ENCODE measurements around the gene ANO4.
"Not testable (repeated sequence)": the region's sequence is repeated elsewhere in the genome, so short reads cannot be mapped to it uniquely, and the experiment has no call there.

ANO4 gene

GRCh38 chr12:100954118-100954517 lies 159.5 kb downstream of the ANO4 start:
- no peak for DNase-seq

DNA sequence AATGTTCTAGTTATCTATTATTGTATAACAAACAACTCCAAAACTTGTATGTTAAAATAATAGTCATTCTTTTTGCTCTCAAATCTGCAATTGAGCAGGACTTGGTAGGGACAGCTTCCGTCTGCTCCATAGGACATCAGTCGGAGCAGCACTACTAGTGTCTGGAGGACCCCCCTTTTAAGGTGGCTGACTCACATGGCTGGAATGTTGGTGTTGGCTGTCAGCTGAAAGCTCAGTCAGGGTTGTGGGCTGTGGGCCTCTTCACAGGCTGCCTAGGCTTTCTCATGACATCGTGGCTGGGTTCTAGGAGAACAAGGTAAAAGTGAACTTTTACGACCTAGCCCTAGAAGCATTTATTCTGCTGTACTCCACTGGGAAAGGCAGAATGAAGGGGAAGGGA lies 160.6 kb downstream of the ANO4 start:
- no peak for DNase-seq

DNA sequence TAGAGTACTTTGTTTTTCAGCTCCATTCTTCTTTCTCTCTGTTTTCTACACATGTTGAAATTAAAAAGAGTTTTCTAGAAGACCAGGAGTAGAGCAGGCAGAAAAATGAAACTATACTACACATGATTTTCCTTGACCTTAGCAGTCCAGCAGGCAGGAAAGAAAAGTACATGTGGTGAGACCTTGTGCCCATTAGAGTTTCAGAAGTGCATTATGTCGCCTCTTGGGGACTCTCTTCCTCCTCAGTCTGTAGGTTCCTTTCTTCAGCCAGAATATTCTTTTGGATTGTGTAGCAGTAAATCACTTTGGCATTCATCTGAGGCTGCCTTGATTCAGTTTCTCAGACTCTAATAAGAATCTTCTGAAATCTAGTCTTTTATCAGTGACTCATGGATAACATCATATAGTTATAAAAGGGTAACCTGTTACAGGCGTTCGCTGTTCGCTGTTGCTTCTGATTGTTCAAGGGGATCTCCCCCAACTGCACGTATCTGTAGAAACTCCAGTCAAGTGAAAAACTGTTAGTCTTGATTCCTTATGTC lies 161.8 kb downstream of the ANO4 start:
- DNase-seq: no peak

GRCh38 chr12:100959481-100959880 lies 164.9 kb downstream of the ANO4 start:
- no peak for DNase-seq

DNA sequence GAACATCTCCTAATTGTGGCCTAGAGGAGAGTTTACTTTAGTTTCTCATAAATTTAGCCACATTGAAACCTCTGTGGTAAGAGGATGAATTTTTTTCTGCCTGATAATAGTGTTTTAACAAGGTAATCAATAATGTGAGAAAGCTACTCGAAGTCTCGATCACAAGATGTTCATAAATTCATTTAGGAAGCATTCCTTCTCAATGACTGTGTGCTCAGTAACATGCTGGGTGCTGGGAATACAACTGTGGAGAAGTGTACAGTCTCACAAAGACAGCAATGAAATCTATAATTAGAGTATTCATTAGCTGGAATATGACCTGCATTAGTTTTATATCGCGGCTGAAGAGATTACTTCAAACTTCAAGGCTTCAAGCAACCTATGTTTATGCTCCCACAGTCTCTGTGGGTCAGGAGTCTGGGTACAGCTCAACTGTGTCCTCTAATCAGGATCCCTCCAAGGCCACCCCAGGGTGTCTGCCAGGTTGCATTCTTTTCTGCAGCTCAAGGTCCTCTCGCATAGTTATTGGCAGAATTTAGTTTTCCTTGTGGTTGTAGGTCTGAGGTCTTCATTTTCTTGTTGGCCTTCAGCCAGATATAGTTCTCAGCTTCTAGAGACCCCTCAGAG lies 167.6 kb downstream of the ANO4 start:
- no peak for DNase-seq

GRCh38 chr12:100963381-100963780 lies 168.8 kb downstream of the ANO4 start:
- DNase-seq: no peak

DNA sequence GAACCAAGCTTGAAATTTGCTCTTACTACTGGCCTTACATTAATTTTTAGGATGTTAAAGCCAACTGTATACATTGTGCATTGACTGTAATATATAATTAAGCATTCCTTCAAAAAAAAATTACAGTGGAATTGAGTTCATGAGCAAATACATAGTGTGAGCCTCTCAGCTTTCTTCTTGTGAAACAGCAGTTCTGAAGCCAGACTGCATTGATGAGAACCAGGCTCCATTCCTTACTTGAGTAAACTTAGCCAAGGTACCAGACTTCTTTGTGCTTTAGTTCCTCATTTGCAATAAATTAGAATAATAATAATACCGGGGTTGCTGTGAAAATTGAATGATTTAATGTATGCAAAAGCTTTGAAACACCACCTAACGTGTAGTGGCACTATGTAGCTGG lies 169.5 kb downstream of the ANO4 start:
- no peak for DNase-seq

DNA sequence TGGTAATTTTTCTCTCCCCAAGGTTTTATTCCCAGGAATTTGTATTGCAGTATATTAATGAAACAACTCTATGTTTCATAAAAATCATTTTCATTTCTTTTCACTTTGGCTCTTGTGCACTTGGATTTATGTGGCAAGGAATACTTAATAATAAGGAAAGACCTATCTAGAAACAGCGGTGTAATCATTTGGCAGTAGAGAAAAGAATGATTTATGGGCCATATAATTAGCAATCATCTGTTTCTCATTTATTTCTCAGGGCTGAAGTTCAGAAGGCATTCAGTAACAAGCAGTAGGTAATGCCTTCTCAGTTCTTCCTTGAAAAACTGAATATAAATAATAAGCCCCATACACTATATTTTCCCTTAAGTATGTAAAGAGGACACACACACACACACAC lies 172.6 kb downstream of the ANO4 start:
- no peak for DNase-seq

DNA sequence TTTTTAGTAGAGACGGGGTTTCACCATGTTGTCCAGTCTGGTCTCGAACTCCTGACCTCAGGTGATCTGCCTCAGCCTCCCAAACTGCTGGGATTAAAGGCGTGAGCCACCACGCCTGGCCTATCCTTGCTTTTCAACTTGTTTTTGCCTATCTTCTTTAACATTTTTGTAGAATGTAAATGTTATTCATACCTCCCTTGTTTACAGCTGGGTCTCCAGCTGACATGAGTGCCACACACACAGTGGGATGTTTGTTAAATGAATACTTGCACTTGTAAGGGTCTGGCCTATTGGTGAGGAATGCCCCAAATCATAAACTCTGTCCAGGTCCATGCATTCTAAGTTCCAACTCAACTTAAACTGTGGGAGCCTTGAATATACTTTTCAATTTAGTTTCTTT lies 176.3 kb downstream of the ANO4 start:
- DNase-seq: no peak

GRCh38 chr12:100972121-100972520 lies 177.5 kb downstream of the ANO4 start:
- no peak for DNase-seq

DNA sequence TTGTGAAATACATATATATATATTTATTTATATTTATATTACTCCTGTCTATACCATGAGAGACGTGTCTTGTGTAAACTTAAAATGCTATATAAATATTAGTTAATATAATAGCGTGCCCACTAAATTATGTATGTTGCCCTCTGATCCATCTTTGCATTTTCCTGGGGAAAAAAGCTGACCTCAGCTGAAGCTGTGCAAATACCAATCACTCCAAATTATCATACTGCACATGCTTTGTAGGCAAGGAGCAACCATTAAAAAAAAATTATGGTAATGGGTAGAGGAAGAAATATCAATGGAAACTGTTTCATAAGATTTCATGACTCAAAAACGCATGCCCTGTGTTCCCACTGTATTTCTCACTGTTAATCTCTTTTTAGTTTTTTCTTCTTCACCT lies 179.8 kb downstream of the ANO4 start:
- no peak for DNase-seq

DNA sequence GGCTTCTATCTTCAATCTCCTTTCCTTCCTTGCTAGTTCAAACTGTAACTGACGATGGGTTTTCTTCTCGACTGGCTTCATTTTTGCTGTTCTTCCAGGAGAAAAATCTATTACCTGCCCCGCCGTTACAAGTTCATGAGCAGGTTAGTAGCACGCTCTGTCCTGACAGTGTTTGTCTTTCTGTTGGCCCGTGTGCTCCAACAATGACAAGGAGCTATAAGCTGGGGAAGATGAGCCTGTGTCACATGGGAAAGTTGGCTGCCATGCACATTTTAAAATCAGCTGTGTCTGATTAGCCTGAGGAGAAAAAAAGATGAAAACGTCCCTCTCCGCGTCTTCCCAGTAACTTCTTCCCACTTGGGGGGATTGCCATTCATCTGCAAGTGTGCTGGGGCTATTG lies 180.2 kb downstream of the ANO4 start:
- DNase-seq: no peak

DNA sequence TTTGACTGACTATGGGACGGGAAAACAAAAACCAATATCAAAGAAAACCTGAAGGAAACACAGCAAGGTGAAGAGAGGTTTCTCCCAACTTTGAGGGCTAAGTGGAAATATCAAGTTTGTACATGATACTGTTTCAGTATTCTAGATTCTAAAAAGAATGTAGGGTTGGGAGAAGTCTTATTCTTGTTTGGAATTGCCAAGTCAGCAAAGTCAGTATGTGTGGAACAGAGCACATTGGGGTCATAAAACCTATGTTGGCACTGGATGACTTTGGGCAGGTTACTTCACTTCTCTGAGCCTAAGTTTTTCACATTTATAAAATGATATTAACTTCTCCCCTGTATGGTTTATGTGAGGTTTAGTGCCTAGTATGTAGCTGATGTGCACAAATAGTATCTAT lies 182.2 kb downstream of the ANO4 start:
- no peak for DNase-seq

DNA sequence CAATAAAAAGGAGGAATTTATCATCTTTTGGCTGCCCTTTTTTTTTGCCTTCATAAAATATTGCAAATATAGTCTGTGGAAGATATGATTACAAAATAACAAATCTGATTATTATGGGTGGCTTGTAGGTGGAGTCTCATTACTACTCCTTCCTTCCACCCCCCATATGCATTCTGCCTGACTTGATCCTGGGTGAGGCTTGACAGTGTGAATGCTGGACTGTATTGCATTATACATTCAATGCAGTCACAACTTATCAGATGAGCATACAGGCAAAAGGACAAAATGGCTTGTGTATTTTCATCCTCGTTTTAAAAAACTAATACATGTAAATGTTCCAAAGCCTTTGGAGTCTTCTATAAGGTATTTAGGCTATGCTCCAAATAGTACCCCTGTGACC lies 186.3 kb downstream of the ANO4 start:
- no peak for DNase-seq

- no peak for DNase-seq
Measured at GRCh38 chr12:100982511-100983183, 188.1 kb downstream of the ANO4 start.

- DNase-seq: no peak
Measured at GRCh38 chr12:100984796-100985195, 190.2 kb downstream of the ANO4 start.

- DNase-seq: no peak
Measured at GRCh38 chr12:100986595-100987547, 192.3 kb downstream of the ANO4 start.

DNA sequence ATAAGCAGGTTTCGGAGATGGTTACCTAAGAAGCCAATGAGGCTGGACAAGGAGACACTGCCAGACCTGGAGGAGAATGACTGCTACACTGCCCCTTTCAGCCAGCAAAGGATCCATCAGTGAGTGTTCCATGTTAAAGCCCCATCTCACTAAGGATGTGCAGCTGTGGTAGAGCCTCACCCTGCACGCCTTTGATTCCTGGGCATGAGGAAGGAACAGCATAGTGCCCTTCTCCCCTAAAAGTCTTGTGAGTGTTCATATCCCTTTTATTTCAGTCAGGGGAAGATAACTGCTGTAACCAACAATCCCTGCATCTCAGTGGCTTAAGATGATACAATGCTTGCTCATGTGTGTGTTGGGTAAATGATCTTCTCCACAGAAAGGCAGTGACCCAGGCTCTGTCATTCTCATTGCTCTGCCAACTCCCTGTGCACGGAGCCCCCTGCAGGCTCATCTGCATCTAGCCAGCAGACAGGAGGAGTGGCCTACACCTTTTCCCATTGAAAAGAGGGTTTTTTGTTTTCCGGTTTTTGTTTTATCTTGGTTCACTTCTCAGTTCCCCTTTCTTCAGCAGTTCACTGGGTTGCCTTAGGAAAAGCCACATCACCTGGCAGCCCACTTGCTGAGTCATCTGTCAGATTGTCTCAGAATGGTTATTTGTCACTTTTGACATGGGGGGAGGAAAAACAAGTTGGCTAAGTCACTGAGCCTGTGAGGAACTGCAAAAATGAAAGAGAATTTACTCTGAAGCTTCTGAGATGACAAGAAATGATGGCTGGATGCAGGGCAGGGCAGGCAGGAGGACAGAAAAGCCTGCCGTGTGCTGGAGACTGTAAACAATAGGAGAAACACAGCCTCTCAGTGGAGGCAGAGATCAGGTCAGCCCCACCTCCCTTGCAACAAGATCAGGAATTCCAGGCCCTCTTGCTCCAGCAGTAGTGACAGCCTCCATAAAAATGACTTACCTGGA lies 193.3 kb downstream of the ANO4 start:
- DNase-seq: no peak

DNA sequence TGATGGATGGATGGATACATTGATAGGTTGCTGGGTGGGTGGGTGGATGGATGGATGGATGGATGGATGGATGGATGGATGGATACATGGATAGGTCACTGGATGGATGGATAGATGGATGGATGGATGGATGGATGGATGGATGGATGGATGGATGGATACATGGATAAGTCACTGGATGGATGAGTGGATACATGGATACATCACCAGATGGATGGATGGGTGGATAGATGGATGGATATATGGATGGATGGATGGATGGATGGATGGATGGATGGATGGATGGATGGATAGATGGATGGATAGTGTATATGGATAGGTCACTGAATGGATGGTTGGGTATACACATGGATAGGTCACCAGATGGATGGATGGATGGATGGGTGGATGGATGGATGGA lies 194.9 kb downstream of the ANO4 start:
- DNase-seq: not testable (repeated sequence)

DNA sequence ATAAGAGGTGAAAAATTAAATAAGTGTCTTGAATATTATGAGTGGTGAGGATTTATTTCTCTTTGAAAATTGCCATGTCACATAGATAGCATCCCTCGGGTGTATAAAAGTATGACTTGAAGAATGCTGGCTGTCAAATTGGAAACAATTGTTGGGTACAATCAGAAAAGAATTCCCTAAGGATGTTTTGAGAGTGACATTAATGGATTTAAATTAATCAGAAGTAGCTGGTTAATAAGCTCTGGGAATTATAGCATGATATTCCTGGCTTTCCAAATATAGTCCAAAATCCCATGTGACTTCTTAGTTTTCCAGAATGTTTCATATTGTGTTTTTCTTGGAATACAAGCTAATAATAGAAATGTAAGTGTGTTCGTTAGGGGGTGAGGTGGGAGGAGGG lies 196.5 kb downstream of the ANO4 start:
- no peak for DNase-seq

- DNase-seq: no peak
Measured at GRCh38 chr12:100992194-100992593, 197.6 kb downstream of the ANO4 start.

DNA sequence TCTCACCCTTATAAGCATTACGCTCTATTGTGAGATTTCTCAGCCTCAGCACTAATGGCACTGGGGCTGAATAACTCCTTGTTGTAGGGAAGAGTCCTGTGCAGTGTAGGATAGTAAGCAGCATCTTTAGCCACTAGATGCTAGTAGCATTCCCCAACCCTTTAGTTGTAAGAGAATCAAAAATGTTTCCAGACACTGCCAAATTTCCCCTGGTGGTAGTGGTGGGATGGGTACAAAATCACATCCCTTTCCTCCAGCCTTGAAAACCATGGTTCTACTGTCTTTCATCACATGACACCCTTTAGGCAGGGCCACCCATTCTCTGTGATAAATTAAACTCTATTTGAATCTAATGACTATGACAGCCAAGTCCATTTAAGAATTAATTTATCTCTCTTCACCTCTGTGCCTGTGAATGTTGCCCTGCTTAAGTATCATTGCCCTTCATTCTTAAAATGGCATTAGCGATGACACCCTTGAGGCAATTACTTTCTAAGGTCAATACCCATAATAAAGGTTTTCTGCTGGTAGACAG lies 199.4 kb downstream of the ANO4 start:
- DNase-seq: no peak

Data from activated naive CD4-positive, alpha-beta T cell treated with Interleukin-2 at 50 U/mL for 16 hours (primary cell).